ENCODE results near the gene AREL1.

Gene AREL1

GRCh38 chr14:74682169-74682952 is 30.5 kb downstream of the AREL1 start:
- ChIA-PET POLR2A (no interaction called here), CTCF (no interaction called here)
- DNase-seq (ENCODE audit: extremely low spot score), result no peak
- no peak for TF ChIP-seq CTCF (IDR thresholded peaks at IDR 0.05; ENCODE audit: control extremely low read depth, extremely low read depth, low read depth, missing control alignments)

GRCh38 chr14:74675219-74675618 is 37.7 kb downstream of the AREL1 start:
- TF ChIP-seq CTCF (IDR thresholded peaks at IDR 0.05; ENCODE audit: control extremely low read depth, extremely low read depth, low read depth, missing control alignments), result no peak
- no peak for DNase-seq (ENCODE audit: extremely low spot score)
- POLR2A ChIA-PET, result no interaction called here
- CTCF ChIA-PET, result no interaction called here

- CTCF ChIA-PET, result no interaction called here
- no peak for TF ChIP-seq CTCF (IDR thresholded peaks at IDR 0.05; ENCODE audit: control extremely low read depth, extremely low read depth, low read depth, missing control alignments)
- no peak for DNase-seq (ENCODE audit: extremely low spot score)
- POLR2A ChIA-PET, result no interaction called here
Measured at GRCh38 chr14:74673768-74674167, 39.1 kb downstream of the AREL1 start.

GRCh38 chr14:74671789-74672188 is 41.1 kb downstream of the AREL1 start:
- POLR2A ChIA-PET, result no interaction called here
- CTCF ChIA-PET, result no interaction called here
- no peak for TF ChIP-seq CTCF (IDR thresholded peaks at IDR 0.05; ENCODE audit: control extremely low read depth, extremely low read depth, low read depth, missing control alignments)
- DNase-seq (ENCODE audit: extremely low spot score), result no peak

GRCh38 chr14:74670726-74671411 is 42.0 kb downstream of the AREL1 start:
- CTCF ChIA-PET, result interaction anchor here (1.0 to 1.2 kb wide), 2 partner anchors 17 to 38 kb away, joined by 3 read pairs; no protein-coding TSS in a partner anchor
- DNase-seq (ENCODE audit: extremely low spot score), result no peak
- POLR2A ChIA-PET, result no interaction called here
- TF ChIP-seq CTCF (IDR thresholded peaks at IDR 0.05; ENCODE audit: control extremely low read depth, extremely low read depth, low read depth, missing control alignments), result no peak

GRCh38 chr14:74669846-74670245 is 43.0 kb downstream of the AREL1 start:
- POLR2A ChIA-PET, result no interaction called here
- CTCF ChIA-PET, result interaction anchor here (1.2 to 2.2 kb wide), 2 partner anchors 14 to 39 kb away, joined by 3 to 8 read pairs; no protein-coding TSS in a partner anchor
- TF ChIP-seq CTCF (IDR thresholded peaks at IDR 0.05; ENCODE audit: control extremely low read depth, extremely low read depth, low read depth, missing control alignments), result no peak
- no peak for DNase-seq (ENCODE audit: extremely low spot score)

Measured in GM10248 (cell line).